SK-N-SH treated with all-trans-retinoic acid at 6 μM for 48 hours (cell line): Measurements from ENCODE around the gene GIMAP5.
"Not testable (repeated sequence)": the region's sequence is repeated elsewhere in the genome, so short reads cannot be mapped to it uniquely, and the experiment has no call there.

Source experiments
- CSRNP3 ChIP-seq: fragments of 250-450 bp; sonication (Bioruptor Pico); IDR thresholded peaks from 2 replicates; pipeline ENCODE4 v1.5.1; 2021; ENCODE audit warnings: mild to moderate bottlenecking, moderate library complexity
- SNAI2 ChIP-seq: fragments of 250-450 bp; sonication (Bioruptor Pico); IDR thresholded peaks from 2 replicates; pipeline ENCODE4 v1.5.0; 2020; ENCODE audit warnings: mild to moderate bottlenecking, moderate library complexity
- TCF4 ChIP-seq: fragments of 250-450 bp; sonication (Bioruptor Pico); IDR thresholded peaks from 2 replicates; pipeline ENCODE4 v1.8.0; 2021; ENCODE audit warnings: mild to moderate bottlenecking, moderate library complexity, borderline replicate concordance
- TSHZ2 ChIP-seq: fragments of 250-450 bp; sonication (Bioruptor Pico); IDR thresholded peaks from 2 replicates; pipeline ENCODE4 v1.5.0; 2020; ENCODE audit warnings: mild to moderate bottlenecking, moderate library complexity
- ZC3H10 ChIP-seq: fragments of 250-450 bp; sonication (Bioruptor Pico); IDR thresholded peaks from 2 replicates; pipeline ENCODE4 v1.5.1; 2021; ENCODE audit warnings: mild to moderate bottlenecking, moderate library complexity
- ZFP30 ChIP-seq: fragments of 450-650 bp; formaldehyde crosslinking; IDR thresholded peaks from 2 replicates; pipeline ENCODE4 v1.5.0; 2022; ENCODE audit warnings: mild to moderate bottlenecking, moderate library complexity

- TF ChIP-seq ZC3H10 (CRISPR knock-in tag); TCF4; TSHZ2 (CRISPR knock-in tag); CSRNP3; ZFP30 (CRISPR knock-in tag); SNAI2: not testable (repeated sequence)
Measured at GRCh38 chr7:150774131-150774530, 36.9 kb downstream of the GIMAP5 start.
